Parathyroid adenoma (tissue), 2 donors: ENCODE data around the gene KCNK10.

Experiments used
- H2AFZ ChIP-seq: fragments of 300-600 bp; sonication (generic); one replicate; pipeline ENCODE4 v1.7.0; 2017; ENCODE audit warnings: antibody characterized with exemption, mild to moderate bottlenecking
- H3K27ac ChIP-seq: fragments of 300-600 bp; sonication (generic); one replicate; pipeline ENCODE4 v1.7.0; 2017
- H3K27me3 ChIP-seq: fragments of 300-600 bp; sonication (generic); one replicate; pipeline ENCODE4 v1.7.0; 2017; ENCODE audit warnings: low read length; ENCODE audit not compliant: control insufficient read depth, insufficient read depth
- H3K36me3 ChIP-seq: fragments of 300-600 bp; sonication (generic); one replicate; pipeline ENCODE4 v1.7.0; 2017; ENCODE audit warnings: low read length; ENCODE audit not compliant: control insufficient read depth, insufficient read depth
- H3K4me1 ChIP-seq: fragments of 300-600 bp; sonication (generic); one replicate; pipeline ENCODE4 v1.7.0; 2017; ENCODE audit warnings: control low read depth
- H3K4me2 ChIP-seq: fragments of 300-600 bp; sonication (generic); one replicate; pipeline ENCODE4 v1.7.0; 2017; ENCODE audit warnings: low read length
- H3K4me3 ChIP-seq: fragments of 300-600 bp; sonication (generic); one replicate; pipeline ENCODE4 v1.7.0; 2017; ENCODE audit warnings: low read depth, low read length
- H3K79me2 ChIP-seq: fragments of 300-600 bp; sonication (generic); one replicate; pipeline ENCODE4 v1.7.0; 2017; ENCODE audit warnings: control low read depth
- H3K9ac ChIP-seq: fragments of 300-600 bp; sonication (generic); one replicate; pipeline ENCODE4 v1.7.0; 2017; ENCODE audit warnings: mild to moderate bottlenecking
- H3K9me3 ChIP-seq: fragments of 300-600 bp; sonication (generic); one replicate; pipeline ENCODE4 v1.7.0; 2017; ENCODE audit warnings: low read length; ENCODE audit not compliant: control insufficient read depth
- CTCF ChIP-seq: fragments of 300-600 bp; sonication (generic); IDR thresholded peaks from one replicate; pipeline ENCODE4 v1.7.0; 2017; ENCODE audit warnings: antibody characterized with exemption, mild to moderate bottlenecking
- donor health status: primary hyperparathyroidism.

The KCNK10 gene

GRCh38 chr14:88245321-88245720, 77.7 kb downstream of the KCNK10 start:
- no peak for TF ChIP-seq CTCF
- Histone ChIP-seq H3K27me3 (peaks cover 2% of the 10 kb centered on the region), H3K36me3 (no peaks in the 10 kb centered on the region), H3K4me2 (no peak overlapping the region), H3K9me3 (no peaks in the 10 kb centered on the region), H3K27ac (no peak overlapping the region), H3K4me1 (no peaks in the 10 kb centered on the region), H3K79me2 (no peaks in the 10 kb centered on the region), H3K4me3 (no peak overlapping the region), H2AFZ (no peak overlapping the region), H3K9ac (no peak overlapping the region)

- Histone ChIP-seq H3K9ac (no peak overlapping the region), H3K79me2 (no peaks in the 10 kb centered on the region), H3K27ac (no peak overlapping the region), H3K27me3 (peaks cover 2% of the 10 kb centered on the region), H3K4me3 (no peak overlapping the region), H3K4me2 (no peak overlapping the region), H2AFZ (no peak overlapping the region), H3K36me3 (no peaks in the 10 kb centered on the region), H3K9me3 (no peaks in the 10 kb centered on the region), H3K4me1 (no peaks in the 10 kb centered on the region)
- no peak for TF ChIP-seq CTCF
Observed at GRCh38 chr14:88243946-88244345, 79.1 kb downstream of the KCNK10 start.

GRCh38 chr14:88242446-88242845, 80.6 kb downstream of the KCNK10 start:
- no peak overlapping the region for H3K27ac ChIP-seq
- H3K36me3 ChIP-seq = no peaks in the 10 kb centered on the region
- H3K9me3 ChIP-seq = no peaks in the 10 kb centered on the region
- no peak overlapping the region for H3K4me2 ChIP-seq
- H3K4me1 ChIP-seq = no peaks in the 10 kb centered on the region
- no peaks in the 10 kb centered on the region for H3K79me2 ChIP-seq
- TF ChIP-seq CTCF = no peak
- H3K4me3 ChIP-seq = no peak overlapping the region
- H3K9ac ChIP-seq = no peak overlapping the region
- no peak overlapping the region for H2AFZ ChIP-seq
- peaks cover 2% of the 10 kb centered on the region for H3K27me3 ChIP-seq

GRCh38 chr14:88241810-88242209, 81.3 kb downstream of the KCNK10 start:
- no peak overlapping the region for H3K4me3 ChIP-seq
- no peaks in the 10 kb centered on the region for H3K79me2 ChIP-seq
- no peak overlapping the region for H3K4me2 ChIP-seq
- no peaks in the 10 kb centered on the region for H3K36me3 ChIP-seq
- TF ChIP-seq CTCF = no peak
- H3K27me3 ChIP-seq = peaks cover 2% of the 10 kb centered on the region
- H3K9me3 ChIP-seq = no peaks in the 10 kb centered on the region
- H2AFZ ChIP-seq = no peak overlapping the region
- H3K9ac ChIP-seq = no peak overlapping the region
- no peak overlapping the region for H3K27ac ChIP-seq
- no peaks in the 10 kb centered on the region for H3K4me1 ChIP-seq

GRCh38 chr14:88234442-88234841, 88.6 kb downstream of the KCNK10 start:
- TF ChIP-seq CTCF = no peak
- no peaks in the 10 kb centered on the region for H3K36me3 ChIP-seq
- no peaks in the 10 kb centered on the region for H3K79me2 ChIP-seq
- no peak overlapping the region for H2AFZ ChIP-seq
- no peaks in the 10 kb centered on the region for H3K27me3 ChIP-seq
- H3K4me2 ChIP-seq = no peak overlapping the region
- H3K4me1 ChIP-seq = no peaks in the 10 kb centered on the region
- no peaks in the 10 kb centered on the region for H3K9me3 ChIP-seq
- H3K27ac ChIP-seq = no peak overlapping the region
- H3K4me3 ChIP-seq = no peak overlapping the region
- no peak overlapping the region for H3K9ac ChIP-seq
